Gastroesophageal sphincter (tissue), 4 donors: ENCODE measurements around the gene MKNK2. TPM values are rescaled to one million over a fixed set of nuclear protein-coding genes. Genes with fewer than 3 reads are reported as not detected.

Experiments used
- ATAC-seq: fragments of 150-250 bp; one replicate; pipeline ENCODE4 v1.9.1; 2016; ENCODE audit warnings: mild to moderate bottlenecking, moderate library complexity
- H3K27ac ChIP-seq, 4 donors: fragments of 200-600 bp; sonication (generic) in 3 of 4; 1 replicate in 3 of 4; 2 replicates in 1 of 4; pipeline ENCODE4 v1.5.1; 2016 to 2019
- H3K27me3 ChIP-seq: fragments of 200-600 bp; sonication (generic); one replicate; pipeline ENCODE4 v1.5.1; 2019
- H3K36me3 ChIP-seq, 2 donors: fragments of 200-600 bp; sonication (generic); one replicate each; pipeline ENCODE4 v1.5.1; 2019; ENCODE audit warnings: control low read depth in 1 of 2
- H3K4me1 ChIP-seq, 3 donors: fragments of 200-600 bp; sonication (generic); 1 replicate in 2 of 3; 2 replicates in 1 of 3; pipeline ENCODE4 v1.5.1; 2016 to 2019; ENCODE audit warnings: control low read depth in 2 of 3
- H3K4me3 ChIP-seq, 2 donors: fragments of 200-600 bp; sonication (generic); one replicate each; pipeline ENCODE4 v1.5.1; 2019; ENCODE audit warnings: mild to moderate bottlenecking in 1 of 2, moderate library complexity in 1 of 2
- H3K9me3 ChIP-seq, 3 donors: fragments of 200-600 bp; sonication (generic); one replicate each; pipeline ENCODE4 v1.5.1; 2017 to 2019; ENCODE audit warnings: control low read depth in 2 of 3
- CTCF ChIP-seq, 4 experiments: fragments of 200-600 bp in 2 of 4; fragments of 450-650 bp in 2 of 4; sonication (generic) in 1 of 4; IDR thresholded peaks; one replicate each; pipeline ENCODE4 v1.5.1; 2017 to 2019; ENCODE audit warnings: antibody characterized with exemption in 4 of 4, mild to moderate bottlenecking in 2 of 4, moderate library complexity in 2 of 4
- EP300 ChIP-seq: sonication (generic); formaldehyde crosslinking; IDR thresholded peaks from one replicate; pipeline ENCODE4 v1.6.1; 2017; ENCODE audit warnings: antibody characterized with exemption, mild to moderate bottlenecking
- POLR2A ChIP-seq, 2 donors: fragments of 450-650 bp; IDR thresholded peaks; one replicate each; pipeline ENCODE4 v1.6.1; 2017; ENCODE audit warnings: antibody characterized with exemption in 2 of 2, mild to moderate bottlenecking in 2 of 2, moderate library complexity in 1 of 2
- POLR2AphosphoS5 ChIP-seq: sonication (generic); formaldehyde crosslinking; IDR thresholded peaks from one replicate; pipeline ENCODE4 v1.6.1; 2017; ENCODE audit warnings: antibody characterized with exemption
- WGBS, 2 donors: methylation state at CpG; one replicate each; pipeline ENCODE4 v1.1.5; 2018; ENCODE audit warnings: low coverage in 1 of 2; 5-methylcytosine and 5-hydroxymethylcytosine counted together
- total RNA-seq, 4 donors: library from RNA; depleted of rRNA; stranded (reverse); fragments of >200 nt; gene quantifications; one replicate each; pipeline ENCODE4 v1.1.0, GENCODE V29; 2016

Gene MKNK2
- total RNA-seq, result 100 to 1,000 TPM in 3 of 4 donors, 10 to 100 TPM in 1; 98.4 to 195 (median 173) TPM

DNA sequence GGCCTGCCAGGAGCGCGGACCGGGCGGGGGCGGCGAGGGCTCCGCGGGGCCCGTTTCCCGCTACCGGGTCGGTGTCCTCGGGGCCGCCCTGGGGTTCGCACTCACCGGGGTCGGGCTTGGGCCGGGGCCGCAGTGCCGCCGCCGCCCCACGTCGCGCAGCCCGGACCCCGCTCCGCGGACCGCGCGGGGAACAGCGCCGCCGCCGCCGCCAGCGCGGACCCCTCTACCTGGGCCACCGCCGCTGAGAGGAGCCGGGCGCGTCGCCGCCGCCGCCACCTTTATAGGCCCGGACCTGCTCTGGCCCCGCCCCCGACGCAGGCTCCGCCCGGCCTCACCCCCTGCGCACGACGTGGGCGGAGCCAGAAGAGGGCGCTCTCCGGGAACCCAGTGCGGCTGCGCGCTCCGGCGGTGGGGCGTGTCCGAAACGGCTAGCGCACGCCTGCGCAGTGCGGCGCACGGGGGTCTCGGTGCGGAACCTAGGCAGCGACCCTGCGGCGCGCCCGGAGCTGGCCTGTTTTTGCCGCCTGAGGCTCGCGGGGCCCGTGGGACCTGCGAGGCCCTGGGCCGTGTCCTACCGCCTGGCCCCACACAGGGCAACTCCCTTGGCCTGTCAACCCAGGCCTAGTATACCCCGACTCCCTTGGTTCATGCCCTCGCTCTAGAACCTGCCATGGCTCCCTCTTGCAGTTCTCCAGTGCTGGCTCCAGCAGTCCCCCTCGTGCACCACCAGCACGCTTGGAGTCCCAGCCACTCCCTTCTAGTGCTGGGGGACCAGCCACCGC is at the start of gene MKNK2:
Gene MKNK2 (minus strand): TSS at position 254 of the 782 bp plus-strand sequence. CDS start 393 bp downstream, outside the sequence.
- H3K4me3 ChIP-seq, result peak within 1 kb of the TSS; percentile 93 to 100
- no peaks in the 10 kb centered on the region for H3K9me3 ChIP-seq
- no peaks in the 10 kb centered on the region for H3K27me3 ChIP-seq
- 0% methylated on average over 2 of the region's 93 CpGs; no CpG with 5 or more reads in 1 of the 2 donors for WGBS, 2 donors
- ATAC-seq, result peak; percentile 84
- H3K36me3 ChIP-seq, result peaks cover 0 to 31% of the 10 kb centered on the region in 2 donors
- H3K27ac ChIP-seq, result peak within 1 kb of the TSS; percentile 95 to 100 (median 99)
- H3K4me1 ChIP-seq, result peaks cover 9 to 84% (median 69%) of the 10 kb centered on the region in 3 donors
- TF ChIP-seq POLR2A (IDR thresholded peaks at IDR 0.05) (peak; percentile 99 to 100), POLR2AphosphoS5 (peak; percentile 98), CTCF (IDR thresholded peaks at IDR 0.05) (peak in 3 of 4 experiments; percentile 55 to 81 (median 62)), EP300 (no peak)

GRCh38 chr19:2100719-2101061 is 49.6 kb upstream of the MKNK2 start:
- Histone ChIP-seq H3K4me3 (no peak overlapping the region), H3K36me3 (peaks cover 0 to 59% of the 10 kb centered on the region in 2 donors), H3K27ac (no peak overlapping the region), H3K4me1 (peaks cover 0 to 19% (median 9%) of the 10 kb centered on the region in 3 donors), H3K9me3 (peaks cover 0 to 6% (median 0%) of the 10 kb centered on the region in 3 donors), H3K27me3 (no peaks in the 10 kb centered on the region)
- WGBS, 2 donors, result 83 to 100% methylated on average over 1 of the region's 11 CpGs
- TF ChIP-seq EP300 (no peak), CTCF (IDR thresholded peaks at IDR 0.05) (no peak), POLR2AphosphoS5 (no peak), POLR2A (IDR thresholded peaks at IDR 0.05) (no peak)
- no peak for ATAC-seq

DNA sequence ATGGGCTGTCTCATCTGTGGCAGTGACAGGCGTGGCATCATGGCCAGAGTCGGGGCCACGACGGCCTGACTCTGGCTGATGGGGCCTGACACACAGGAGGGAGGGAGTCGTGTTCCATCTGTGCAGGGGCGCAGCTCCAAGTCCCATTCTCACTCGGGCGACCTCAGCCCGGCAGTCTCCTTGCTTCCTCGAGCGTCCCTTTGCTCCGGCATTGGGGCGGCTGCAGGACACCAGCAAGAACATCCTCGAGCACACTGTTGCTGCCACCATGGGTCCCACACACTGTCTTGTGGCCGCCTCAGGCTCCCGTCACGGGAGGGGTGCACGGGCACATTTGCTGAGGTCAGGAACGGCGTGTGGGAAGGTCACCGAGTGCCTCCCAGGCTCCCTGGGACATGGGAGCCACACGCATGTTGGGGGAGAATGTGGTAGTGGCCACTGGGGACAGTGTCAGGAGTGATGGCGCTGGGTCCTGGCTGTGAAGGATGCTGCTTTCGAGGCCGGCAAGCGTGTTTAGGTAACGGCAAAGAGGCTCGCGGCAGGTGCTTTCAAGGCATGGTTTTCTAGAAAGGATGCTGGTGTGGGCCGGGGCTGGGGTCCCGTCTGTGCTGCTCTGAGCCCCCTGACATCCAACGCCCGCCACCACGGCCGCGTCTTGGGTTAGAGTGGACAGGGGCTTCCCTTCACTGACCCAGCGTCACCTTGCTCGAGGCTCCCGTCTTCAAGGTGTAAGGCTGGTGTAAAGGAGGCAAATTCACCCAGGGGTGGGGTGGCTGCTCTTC is 49.1 kb upstream of the MKNK2 start:
- TF ChIP-seq POLR2A (IDR thresholded peaks at IDR 0.05) (no peak), POLR2AphosphoS5 (no peak), CTCF (IDR thresholded peaks at IDR 0.05) (no peak), EP300 (no peak)
- peaks cover 0 to 23% (median 12%) of the 10 kb centered on the region in 3 donors for H3K4me1 ChIP-seq
- no peak for ATAC-seq
- 60% methylated on average over 3 of the region's 39 CpGs; no CpG with 5 or more reads in 1 of the 2 donors for WGBS, 2 donors
- no peak overlapping the region for H3K4me3 ChIP-seq
- H3K36me3 ChIP-seq, result peaks cover 0 to 53% of the 10 kb centered on the region in 2 donors
- H3K27ac ChIP-seq, result no peak overlapping the region
- no peaks in the 10 kb centered on the region for H3K27me3 ChIP-seq
- peaks cover 0 to under 1% (median 0%) of the 10 kb centered on the region in 3 donors for H3K9me3 ChIP-seq

- Histone ChIP-seq H3K27me3 (no peaks in the 10 kb centered on the region), H3K36me3 (peaks cover 0 to 49% of the 10 kb centered on the region in 2 donors), H3K4me3 (no peak overlapping the region), H3K9me3 (no peaks in the 10 kb centered on the region), H3K4me1 (peaks cover 0 to 34% (median 18%) of the 10 kb centered on the region in 3 donors), H3K27ac (peak overlapping the region in 3 of 4 donors; percentile 15 to 99 (median 28))
- no peak for TF ChIP-seq CTCF (IDR thresholded peaks at IDR 0.05)
- no peak for TF ChIP-seq POLR2A (IDR thresholded peaks at IDR 0.05)
- no peak for TF ChIP-seq POLR2AphosphoS5
- TF ChIP-seq EP300, result no peak
- no peak for ATAC-seq
- 40% methylated on average over 1 of the region's 16 CpGs; no CpG with 5 or more reads in 1 of the 2 donors for whole genome bisulfite sequencing, 2 donors
These were observed 48.0 kb upstream of the MKNK2 start for GRCh38 chr19:2099054-2099501.
